HUES6 (cell line): ENCODE measurements around the gene WFDC2.

Experiments
- H3K27ac ChIP-seq: 2 replicates; pipeline ENCODE4 v1.7.0; 2013; ENCODE audit warnings: low read depth, mild to moderate bottlenecking, low read length, inconsistent platforms
- H3K27me3 ChIP-seq: 2 replicates; pipeline ENCODE4 v1.6.1; 2013; ENCODE audit warnings: low read length; ENCODE audit not compliant: control insufficient read depth, insufficient read depth
- H3K36me3 ChIP-seq: 2 replicates; pipeline ENCODE4 v1.6.1; 2013; ENCODE audit warnings: low read length; ENCODE audit not compliant: control insufficient read depth, insufficient read depth
- H3K4me1 ChIP-seq: 2 replicates; pipeline ENCODE4 v1.6.1; 2013; ENCODE audit warnings: low read length; ENCODE audit not compliant: control insufficient read depth, insufficient read depth
- H3K4me3 ChIP-seq: 2 replicates; pipeline ENCODE4 v1.5.1; 2013; ENCODE audit warnings: low read depth, low read length
- H3K9ac ChIP-seq: one replicate; pipeline ENCODE4 v1.6.1; 2013; ENCODE audit warnings: mild to moderate bottlenecking, low read length
- H3K9me3 ChIP-seq: 2 replicates; pipeline ENCODE4 v1.6.1; 2013; ENCODE audit warnings: low read depth, low read length; ENCODE audit not compliant: control insufficient read depth, insufficient read depth

Gene WFDC2

GRCh38 chr20:45452772-45453691 lies 16.5 kb upstream of the WFDC2 start:
- H3K4me1 ChIP-seq = peaks cover 5% of the 10 kb centered on the region; the same call in 1 of the 2 replicates
- H3K27me3 ChIP-seq = no peaks in the 10 kb centered on the region; the same call in 1 of the 2 replicates
- H3K27ac ChIP-seq = no peak overlapping the region
- H3K4me3 ChIP-seq = no peak overlapping the region
- H3K9me3 ChIP-seq = no peaks in the 10 kb centered on the region
- no peak overlapping the region for H3K9ac ChIP-seq
- H3K36me3 ChIP-seq = no peaks in the 10 kb centered on the region

DNA sequence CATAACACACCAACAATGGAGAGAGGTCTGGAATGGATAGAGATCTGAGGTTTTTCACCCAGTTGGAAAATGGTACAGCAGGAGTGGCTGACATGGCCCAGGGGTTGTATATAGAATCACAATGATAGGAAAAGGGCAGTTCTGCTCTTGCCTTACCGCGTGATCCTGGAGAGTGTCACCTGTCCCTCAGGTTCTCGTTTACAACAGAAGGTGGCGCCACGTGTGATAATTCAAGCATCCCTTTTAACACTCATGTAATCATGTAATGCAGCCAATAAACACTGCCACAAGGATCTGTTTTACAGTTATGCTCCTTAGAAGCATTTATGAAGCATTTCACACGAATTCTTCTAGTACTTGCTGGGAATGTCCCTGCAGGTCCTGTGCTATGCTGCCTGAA lies 12.9 kb upstream of the WFDC2 start:
- H3K27me3 ChIP-seq = no peaks in the 10 kb centered on the region; the same call in 1 of the 2 replicates
- H3K36me3 ChIP-seq = no peaks in the 10 kb centered on the region
- no peak overlapping the region for H3K27ac ChIP-seq
- no peak overlapping the region for H3K4me3 ChIP-seq
- no peaks in the 10 kb centered on the region for H3K9me3 ChIP-seq
- H3K9ac ChIP-seq = no peak overlapping the region
- H3K4me1 ChIP-seq = no peaks in the 10 kb centered on the region

- H3K9ac ChIP-seq = no peak overlapping the region
- no peaks in the 10 kb centered on the region for H3K4me1 ChIP-seq
- no peaks in the 10 kb centered on the region for H3K9me3 ChIP-seq
- H3K27ac ChIP-seq = no peak overlapping the region
- H3K36me3 ChIP-seq = no peaks in the 10 kb centered on the region
- H3K27me3 ChIP-seq = peaks cover 15% of the 10 kb centered on the region; the same call in 1 of the 2 replicates
- H3K4me3 ChIP-seq = no peak overlapping the region
Measured at GRCh38 chr20:45459606-45460005, 9.9 kb upstream of the WFDC2 start.

GRCh38 chr20:45461225-45461624 lies 8.3 kb upstream of the WFDC2 start:
- no peak overlapping the region for H3K27ac ChIP-seq

DNA sequence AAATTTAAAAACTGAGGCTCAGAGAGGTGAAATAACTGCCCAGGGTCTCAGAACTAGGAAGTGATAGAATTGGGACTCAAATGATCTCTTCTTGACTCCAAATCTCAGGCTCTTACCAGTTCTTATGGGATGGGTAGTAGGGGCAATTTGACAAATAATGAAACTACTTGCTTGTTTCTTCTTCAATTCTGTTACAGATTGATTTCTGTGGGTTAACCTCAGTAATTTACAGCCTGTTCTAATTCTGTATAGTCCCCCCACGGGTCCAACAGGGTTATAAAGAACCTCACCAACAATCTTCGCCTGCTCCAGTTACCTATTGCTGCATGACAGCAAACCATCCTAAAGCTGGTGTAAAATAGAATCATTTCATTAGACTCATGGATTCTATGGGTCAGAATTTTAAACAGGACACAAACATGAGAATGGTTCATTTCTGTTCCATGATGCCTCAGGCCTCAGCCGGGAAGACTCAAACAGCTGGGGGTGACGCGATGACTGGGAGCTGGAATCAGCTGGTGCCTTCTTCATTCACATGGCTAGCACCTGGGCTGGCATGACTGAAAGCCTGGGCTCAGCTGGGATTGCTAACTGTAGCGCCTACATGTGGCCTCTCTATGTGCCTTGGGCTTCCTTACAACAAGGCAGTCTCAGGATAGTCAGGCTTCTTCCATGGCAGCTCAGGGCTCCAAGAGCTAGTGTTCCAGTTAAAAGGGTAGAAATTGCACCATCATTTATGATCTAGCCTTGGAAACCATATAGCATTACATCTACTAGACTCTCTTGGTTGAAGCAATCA lies 6.6 kb upstream of the WFDC2 start:
- peaks cover 23% of the 10 kb centered on the region; the same call in 1 of the 2 replicates for H3K27me3 ChIP-seq
- no peaks in the 10 kb centered on the region for H3K36me3 ChIP-seq

More at GRCh38 chr20:45461225-45461624, 8.3 kb upstream of the WFDC2 start:
- Histone ChIP-seq H3K9me3 (no peaks in the 10 kb centered on the region), H3K4me3 (no peak overlapping the region), H3K27me3 (peaks cover 23% of the 10 kb centered on the region; the same call in 1 of the 2 replicates), H3K36me3 (no peaks in the 10 kb centered on the region), H3K4me1 (no peaks in the 10 kb centered on the region), H3K9ac (no peak overlapping the region)

DNA sequence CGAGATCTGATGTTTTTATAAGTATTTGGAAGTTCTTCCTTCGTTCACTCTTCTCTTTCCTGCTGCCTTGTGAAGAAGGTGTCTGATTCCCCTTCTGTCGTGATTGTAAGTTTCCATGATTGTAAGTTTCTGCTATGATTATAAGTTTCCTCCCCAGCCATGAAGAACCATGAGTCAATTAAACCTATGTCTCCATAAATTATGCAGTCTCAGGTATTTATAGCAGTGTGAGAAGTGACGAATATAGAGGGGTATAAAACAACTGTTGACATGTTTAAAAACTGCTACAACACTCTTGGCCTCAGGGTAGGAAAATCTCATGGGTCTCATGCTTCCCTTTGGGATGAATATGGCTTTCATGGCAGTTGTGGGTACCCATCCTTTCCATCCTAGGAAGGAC lies 5.8 kb upstream of the WFDC2 start:
- no peak overlapping the region for H3K4me3 ChIP-seq
- peaks cover 9% of the 10 kb centered on the region; the same call in 1 of the 2 replicates for H3K4me1 ChIP-seq
- no peaks in the 10 kb centered on the region for H3K9me3 ChIP-seq
- H3K27me3 ChIP-seq = peaks cover 27% of the 10 kb centered on the region
- H3K27ac ChIP-seq = no peak overlapping the region
- no peaks in the 10 kb centered on the region for H3K36me3 ChIP-seq
- H3K9ac ChIP-seq = no peak overlapping the region

More for the DNA sequence above, 6.6 kb upstream of the WFDC2 start:
- H3K27ac ChIP-seq = no peak overlapping the region
- peaks cover under 1% of the 10 kb centered on the region; the same call in 1 of the 2 replicates for H3K4me1 ChIP-seq
- no peak overlapping the region for H3K4me3 ChIP-seq
- H3K9me3 ChIP-seq = no peaks in the 10 kb centered on the region
- H3K9ac ChIP-seq = no peak overlapping the region

GRCh38 chr20:45465491-45466266 lies 3.9 kb upstream of the WFDC2 start:
- no peak overlapping the region for H3K9ac ChIP-seq
- H3K4me3 ChIP-seq = no peak overlapping the region
- peaks cover 16% of the 10 kb centered on the region for H3K4me1 ChIP-seq
- H3K27me3 ChIP-seq = peaks cover 45% of the 10 kb centered on the region
- no peaks in the 10 kb centered on the region for H3K36me3 ChIP-seq
- H3K9me3 ChIP-seq = no peaks in the 10 kb centered on the region
- H3K27ac ChIP-seq = no peak overlapping the region

DNA sequence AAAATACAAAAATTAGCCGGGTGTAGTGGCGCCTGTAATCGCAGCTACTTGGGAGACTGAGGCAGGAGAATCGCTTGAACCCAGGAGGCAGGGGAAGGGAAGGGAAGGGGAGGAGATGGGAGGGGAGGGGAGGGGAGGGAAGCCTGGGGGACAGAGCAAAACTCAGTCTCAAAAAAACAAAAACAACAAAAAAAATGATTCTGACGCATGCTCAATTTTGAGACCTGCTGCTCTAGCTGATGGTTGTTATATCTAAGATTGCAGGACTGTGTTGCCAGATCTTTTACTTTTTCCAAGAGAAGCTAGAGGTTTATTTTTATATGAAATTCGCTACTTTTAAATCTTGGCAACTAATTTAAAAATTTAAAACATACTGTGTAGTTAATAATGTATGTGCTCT lies 2.4 kb upstream of the WFDC2 start:
- Histone ChIP-seq H3K4me1 (peaks cover 24% of the 10 kb centered on the region), H3K36me3 (no peaks in the 10 kb centered on the region), H3K9ac (no peak overlapping the region), H3K27ac (no peak overlapping the region), H3K4me3 (no peak overlapping the region), H3K9me3 (no peaks in the 10 kb centered on the region), H3K27me3 (peaks cover 56% of the 10 kb centered on the region)

DNA sequence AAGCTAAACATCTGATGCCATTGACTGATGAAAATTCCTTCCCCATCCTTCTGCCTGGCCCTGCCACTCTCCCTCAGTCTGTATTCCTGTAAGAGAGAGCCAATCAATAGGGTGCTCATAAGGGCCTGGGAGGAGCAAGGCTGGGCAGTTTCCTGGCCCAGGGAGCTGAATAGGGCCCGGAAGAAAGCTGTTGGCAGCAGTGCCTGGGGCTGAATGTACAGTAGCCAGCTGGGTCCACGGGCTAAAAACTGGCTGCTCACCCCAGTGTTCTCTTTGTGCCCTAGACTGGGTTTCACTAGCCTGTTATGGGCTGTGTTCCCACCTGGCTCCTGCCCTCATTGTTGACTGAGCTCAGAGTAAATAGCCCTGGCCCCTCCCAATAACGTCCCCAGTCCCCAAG lies 1.7 kb upstream of the WFDC2 start:
- Histone ChIP-seq H3K27ac (no peak overlapping the region), H3K27me3 (peaks cover 56% of the 10 kb centered on the region), H3K9me3 (no peaks in the 10 kb centered on the region), H3K4me1 (peaks cover 24% of the 10 kb centered on the region), H3K4me3 (no peak overlapping the region), H3K36me3 (no peaks in the 10 kb centered on the region), H3K9ac (no peak overlapping the region)

DNA sequence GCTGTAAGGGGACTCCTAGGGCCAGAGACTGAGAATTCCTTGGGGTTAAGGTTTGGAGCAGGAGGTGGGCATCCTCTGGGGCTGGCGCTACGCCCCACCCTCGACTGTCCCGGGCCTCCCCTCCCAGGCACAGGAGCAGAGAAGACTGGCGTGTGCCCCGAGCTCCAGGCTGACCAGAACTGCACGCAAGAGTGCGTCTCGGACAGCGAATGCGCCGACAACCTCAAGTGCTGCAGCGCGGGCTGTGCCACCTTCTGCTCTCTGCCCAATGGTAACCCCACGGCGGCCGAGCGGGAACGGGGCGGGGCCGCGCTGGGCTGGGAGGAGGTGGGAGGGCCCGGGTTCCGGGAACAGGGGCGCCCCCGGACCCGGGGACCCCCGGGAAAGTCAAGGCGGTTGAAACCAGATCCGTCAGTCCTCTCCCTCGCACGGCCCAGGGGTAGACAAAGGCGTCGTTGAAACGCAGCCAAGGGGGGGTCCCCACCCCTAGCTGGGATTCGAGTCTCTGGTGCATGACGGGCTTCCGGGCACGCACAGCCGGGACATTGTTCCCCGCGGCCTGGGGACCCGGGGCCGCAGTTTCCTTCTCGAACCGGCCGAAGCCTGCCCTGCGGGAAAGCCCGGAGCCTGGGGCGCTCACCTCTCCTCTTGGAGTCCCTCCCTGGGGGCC lies 844 bp downstream of the WFDC2 start:
- Histone ChIP-seq H3K36me3 (no peaks in the 10 kb centered on the region), H3K9me3 (no peaks in the 10 kb centered on the region), H3K4me3 (peak overlapping the region; percentile 72), H3K27me3 (peaks cover 33% of the 10 kb centered on the region), H3K27ac (no peak overlapping the region), H3K4me1 (peaks cover 24% of the 10 kb centered on the region), H3K9ac (peak overlapping the region; percentile 66)
